ENCODE data around the gene SYNJ2. TPM values are rescaled to one million over a fixed set of nuclear protein-coding genes. Genes with fewer than 3 reads are reported as not detected.

SYNJ2 gene
- total RNA-seq, 2 experiments from 2014 or later, result 28.1 to 29.4 TPM

- Mint-ChIP-seq H3K4me3 (no peak overlapping the region), H3K9me3 (no peaks in the 10 kb centered on the region), H3K4me1 (peaks cover 31% of the 10 kb centered on the region), H3K27me3 (no peaks in the 10 kb centered on the region), H3K27ac (no peak overlapping the region), H3K36me3 (peaks cover 13% of the 10 kb centered on the region)
- DNase-seq, result no peak
These were observed 14.6 kb downstream of the SYNJ2 start for GRCh38 chr6:157996201-157996712.

- Mint-ChIP-seq H3K27ac (no peak overlapping the region), H3K4me3 (peak overlapping the region; percentile 19), H3K4me1 (peaks cover 28% of the 10 kb centered on the region), H3K27me3 (no peaks in the 10 kb centered on the region), H3K9me3 (no peaks in the 10 kb centered on the region), H3K36me3 (peaks cover 18% of the 10 kb centered on the region)
- no peak for DNase-seq
These were observed 15.4 kb downstream of the SYNJ2 start for GRCh38 chr6:157996918-157997702.

- H3K4me1 Mint-ChIP-seq, result peaks cover 34% of the 10 kb centered on the region
- no peaks in the 10 kb centered on the region for H3K27me3 Mint-ChIP-seq
- H3K27ac Mint-ChIP-seq, result no peak overlapping the region
These were observed 16.4 kb downstream of the SYNJ2 start for GRCh38 chr6:157997893-157998608.

GRCh38 chr6:157998707-157999167 is 17.1 kb downstream of the SYNJ2 start:
- no peak for DNase-seq
- H3K4me3 Mint-ChIP-seq, result no peak overlapping the region
- H3K36me3 Mint-ChIP-seq, result peaks cover 17% of the 10 kb centered on the region
- no peaks in the 10 kb centered on the region for H3K27me3 Mint-ChIP-seq
- no peaks in the 10 kb centered on the region for H3K9me3 Mint-ChIP-seq
- peaks cover 36% of the 10 kb centered on the region for H3K4me1 Mint-ChIP-seq
- no peak overlapping the region for H3K27ac Mint-ChIP-seq

More at GRCh38 chr6:157997893-157998608, 16.4 kb downstream of the SYNJ2 start:
- Mint-ChIP-seq H3K4me3 (no peak overlapping the region), H3K36me3 (peaks cover 17% of the 10 kb centered on the region), H3K9me3 (no peaks in the 10 kb centered on the region)
- DNase-seq, result no peak

- Mint-ChIP-seq H3K4me3 (no peak overlapping the region), H3K27me3 (no peaks in the 10 kb centered on the region), H3K36me3 (peaks cover 17% of the 10 kb centered on the region), H3K9me3 (no peaks in the 10 kb centered on the region), H3K27ac (no peak overlapping the region), H3K4me1 (peaks cover 37% of the 10 kb centered on the region)
- DNase-seq, result no peak
These were observed 17.7 kb downstream of the SYNJ2 start for GRCh38 chr6:157999168-158000051.

- no peak for DNase-seq
- H3K9me3 Mint-ChIP-seq, result no peaks in the 10 kb centered on the region
These were observed 19.1 kb downstream of the SYNJ2 start for GRCh38 chr6:158000530-158001307.

GRCh38 chr6:158002249-158002950 is 20.7 kb downstream of the SYNJ2 start:
- Mint-ChIP-seq H3K4me3 (no peak overlapping the region), H3K27ac (no peak overlapping the region), H3K36me3 (peaks cover 15% of the 10 kb centered on the region), H3K9me3 (no peaks in the 10 kb centered on the region), H3K4me1 (peaks cover 31% of the 10 kb centered on the region), H3K27me3 (no peaks in the 10 kb centered on the region)
- no peak for DNase-seq

More at GRCh38 chr6:158000530-158001307, 19.1 kb downstream of the SYNJ2 start:
- no peaks in the 10 kb centered on the region for H3K27me3 Mint-ChIP-seq
- no peak overlapping the region for H3K27ac Mint-ChIP-seq
- H3K4me3 Mint-ChIP-seq, result no peak overlapping the region
- H3K36me3 Mint-ChIP-seq, result peaks cover 16% of the 10 kb centered on the region
- H3K4me1 Mint-ChIP-seq, result peaks cover 35% of the 10 kb centered on the region

- DNase-seq, result peak; percentile 71
- H3K4me1 Mint-ChIP-seq, result peaks cover 35% of the 10 kb centered on the region
- no peak overlapping the region for H3K4me3 Mint-ChIP-seq
These were observed 21.5 kb downstream of the SYNJ2 start for GRCh38 chr6:158002951-158003853.

GRCh38 chr6:158003910-158004700 is 22.4 kb downstream of the SYNJ2 start:
- Mint-ChIP-seq H3K9me3 (peaks cover 2% of the 10 kb centered on the region), H3K4me3 (no peak overlapping the region), H3K27ac (no peak overlapping the region), H3K36me3 (peaks cover 27% of the 10 kb centered on the region), H3K4me1 (peaks cover 44% of the 10 kb centered on the region), H3K27me3 (no peaks in the 10 kb centered on the region)
- DNase-seq, result no peak

More at GRCh38 chr6:158002951-158003853, 21.5 kb downstream of the SYNJ2 start:
- H3K27ac Mint-ChIP-seq, result no peak overlapping the region
- H3K36me3 Mint-ChIP-seq, result peaks cover 18% of the 10 kb centered on the region
- H3K9me3 Mint-ChIP-seq, result no peaks in the 10 kb centered on the region
- no peaks in the 10 kb centered on the region for H3K27me3 Mint-ChIP-seq

GRCh38 chr6:158004701-158005095 is 23.0 kb downstream of the SYNJ2 start:
- H3K27me3 Mint-ChIP-seq, result no peaks in the 10 kb centered on the region
- peaks cover 31% of the 10 kb centered on the region for H3K36me3 Mint-ChIP-seq
- no peak overlapping the region for H3K4me3 Mint-ChIP-seq
- peaks cover 2% of the 10 kb centered on the region for H3K9me3 Mint-ChIP-seq
- DNase-seq, result no peak
- H3K4me1 Mint-ChIP-seq, result peaks cover 46% of the 10 kb centered on the region
- H3K27ac Mint-ChIP-seq, result no peak overlapping the region

- Mint-ChIP-seq H3K4me3 (no peak overlapping the region), H3K4me1 (peaks cover 56% of the 10 kb centered on the region), H3K27me3 (no peaks in the 10 kb centered on the region), H3K9me3 (peaks cover 2% of the 10 kb centered on the region), H3K27ac (no peak overlapping the region), H3K36me3 (peaks cover 34% of the 10 kb centered on the region)
- no peak for DNase-seq
These were observed 24.0 kb downstream of the SYNJ2 start for GRCh38 chr6:158005626-158006180.

GRCh38 chr6:158006331-158006730 is 24.7 kb downstream of the SYNJ2 start:
- no peak overlapping the region for H3K4me3 Mint-ChIP-seq
- H3K9me3 Mint-ChIP-seq, result peaks cover 2% of the 10 kb centered on the region
- peaks cover 38% of the 10 kb centered on the region for H3K36me3 Mint-ChIP-seq
- no peak for DNase-seq
- no peak overlapping the region for H3K27ac Mint-ChIP-seq
- H3K27me3 Mint-ChIP-seq, result no peaks in the 10 kb centered on the region
- H3K4me1 Mint-ChIP-seq, result peaks cover 61% of the 10 kb centered on the region

Measured in activated naive CD8-positive, alpha-beta T cell treated with anti-CD3 and anti-CD28 coated beads for 36 hours (primary cell).